H1 (cell line): ENCODE measurements around the gene PRR35. TPM values are rescaled to one million over a fixed set of nuclear protein-coding genes. Genes with fewer than 3 reads are reported as not detected.

Source experiments
- EZH2 ChIP-seq: fragments of 200-600 bp; sonication (generic); IDR thresholded peaks from 2 replicates; pipeline ENCODE4 v1.7.1; 2012; ENCODE audit warnings: low read depth, mild to moderate bottlenecking, moderate library complexity, low read length, inconsistent platforms; ENCODE audit not compliant: severe bottlenecking
- JUN ChIP-seq: IDR thresholded peaks from 2 replicates; pipeline ENCODE4 v1.6.1; 2011; ENCODE audit warnings: low read depth, mild to moderate bottlenecking, improper control_type of control experiment, low read length
- NRF1 ChIP-seq: IDR thresholded peaks from 2 replicates; pipeline ENCODE4 v1.6.1; 2011; ENCODE audit warnings: mild to moderate bottlenecking, low read depth, low read length, improper control_type of control experiment
- SRF ChIP-seq: IDR thresholded peaks from 2 replicates; pipeline ENCODE4 v1.6.1; 2011; ENCODE audit warnings: mild to moderate bottlenecking, low read depth, low read length, moderate library complexity
- polyA plus RNA-seq, 7 experiments: library from polyadenylated mRNA; depleted of rRNA in 3 of 7; stranded (reverse) in 5 of 7; unstranded in 2 of 7; fragments of >200 nt in 5 of 7; fragments of 200-250 nt in 2 of 7; gene quantifications; 1 replicate in 5 of 7; 2 replicates in 1 of 7; 4 replicates in 1 of 7; pipeline versions ENCODE4 v1.2.1 to v1.2.3, GENCODE V29; 2011 to 2013; ENCODE audit warnings: missing spikeins in 2 of 7, mixed read lengths in 2 of 7
- total RNA-seq: library from RNA; stranded (reverse); fragmentation: NEBNext Ultra II Directional; extraction: Animal tissue kit (Norgen Biotek cat#: 25700); gene quantifications from 2 replicates; pipeline ENCODE4 v1.2.1, GENCODE V29; 2021

PRR35 gene
- total and polyA plus RNA-seq, 2 of the 8 experiments (the other 6 are each of a cell fraction or from before 2014, with no cell fraction given), result 0.38 to 0.50 TPM

DNA sequence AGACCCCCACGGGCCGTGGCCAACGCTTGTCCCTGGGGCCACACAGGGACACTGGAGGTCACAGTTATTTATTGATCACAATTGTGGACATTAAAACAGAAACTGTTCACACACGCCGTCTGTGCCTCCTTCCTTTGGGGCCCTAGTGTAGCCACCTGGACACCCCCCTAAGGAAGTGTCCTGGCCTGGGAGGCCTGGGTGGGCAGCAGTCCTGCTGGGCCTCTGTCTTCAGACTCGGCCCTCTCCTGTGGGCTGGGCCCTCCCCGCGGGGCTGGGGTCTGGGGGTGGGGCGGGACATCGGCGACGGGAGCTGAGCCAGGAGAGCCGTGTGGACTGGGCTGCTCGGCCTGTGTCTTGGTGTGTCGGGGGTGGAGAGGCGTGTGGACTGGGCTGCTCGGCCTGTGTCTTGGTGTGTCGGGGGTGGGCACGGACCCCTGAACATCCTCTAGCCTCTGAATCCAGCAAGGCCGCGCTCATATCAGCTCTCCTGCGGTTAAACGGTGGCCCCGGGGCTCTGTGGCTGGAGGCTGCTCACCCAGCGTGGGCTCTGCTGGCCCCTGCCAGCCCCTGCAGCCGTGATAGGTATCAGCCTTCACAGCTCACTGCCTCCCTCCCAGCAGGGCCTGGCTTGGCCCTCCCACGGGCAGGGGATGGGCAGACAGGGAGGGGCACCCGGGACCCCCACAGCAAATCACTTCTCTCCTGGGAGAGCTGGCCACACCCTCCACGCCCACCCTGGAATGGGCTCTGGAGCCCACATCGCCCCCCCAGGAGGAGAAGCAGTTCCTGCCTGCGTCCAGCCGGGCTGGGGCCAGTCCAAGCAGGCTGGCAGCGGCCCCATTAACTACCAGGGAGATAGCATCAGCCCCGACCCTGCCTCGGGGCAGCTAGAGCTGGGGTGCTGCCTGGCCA, 5.5 kb downstream of the PRR35 start (continued):
- TF ChIP-seq EZH2 (no peak), NRF1 (no peak), JUN (no peak), SRF (no peak)
